ENCODE results near the gene DDX24. TPM values are rescaled to one million over a fixed set of nuclear protein-coding genes. Genes with fewer than 3 reads are reported as not detected.

Gene DDX24
- total and polyA plus RNA-seq, 2 experiments from 2014 or later = 123 to 149 TPM

DNA sequence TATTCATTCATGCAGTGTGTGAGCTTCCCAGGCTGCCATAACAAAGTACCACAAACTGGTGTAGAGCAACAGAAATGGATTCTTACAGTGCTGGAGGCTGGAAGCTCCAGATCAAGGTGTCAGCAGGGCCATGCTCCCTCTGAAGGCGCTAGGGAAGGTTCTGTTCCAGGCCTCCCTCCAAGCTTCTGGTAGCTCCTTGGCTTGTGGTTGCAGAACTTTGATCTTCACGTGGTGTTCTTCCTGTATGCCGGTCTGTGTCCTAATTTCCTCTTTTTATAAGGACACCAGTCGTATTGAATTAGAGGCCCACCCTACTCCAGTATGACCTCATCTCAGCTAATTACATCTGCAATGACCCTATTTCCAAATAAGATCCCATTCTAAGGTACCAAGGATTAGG, 51.7 kb downstream of the DDX24 start:
- TF ChIP-seq EZH2 (IDR thresholded peaks at IDR 0.05; ENCODE audit: insufficient read depth, poor library complexity, severe bottlenecking) = no peak
- TF ChIP-seq EZH2phosphoT487 (IDR thresholded peaks at IDR 0.05; ENCODE audit: insufficient read depth, low read depth) = no peak
- no peak overlapping the region for H3K4me3 ChIP-seq

DNA sequence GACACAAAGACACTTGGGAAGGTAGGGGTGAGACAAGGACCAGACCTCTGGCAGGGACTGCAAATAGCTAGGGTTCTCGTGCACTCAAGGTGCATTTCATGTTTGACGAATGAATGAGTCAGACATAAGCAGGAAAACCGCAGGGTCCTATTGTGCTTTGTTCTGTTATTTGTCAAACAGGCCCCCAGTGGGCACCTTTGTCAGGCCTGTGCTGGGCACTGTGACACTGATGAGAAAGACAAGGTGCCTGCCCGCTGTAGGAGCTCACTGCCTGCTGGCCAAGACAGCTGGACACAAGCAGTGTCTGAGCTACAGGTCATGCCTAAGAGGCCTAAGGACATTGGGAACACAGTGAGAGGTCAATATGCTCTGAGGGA, 52.6 kb downstream of the DDX24 start:
- Histone ChIP-seq H3K79me2 (ENCODE audit: insufficient read depth) (no peaks in the 10 kb centered on the region), H2AFZ (no peak overlapping the region), H3K4me2 (ENCODE audit: unreplicated experiment) (no peak overlapping the region)

More for the DNA sequence above, 51.7 kb downstream of the DDX24 start:
- no peaks in the 10 kb centered on the region for H3K9me3 ChIP-seq (ENCODE audit: low read depth)
- H3K27me3 ChIP-seq (replicated peaks; ENCODE audit: insufficient read depth) = no peaks in the 10 kb centered on the region
- H2AFZ ChIP-seq = no peak overlapping the region
- no peak overlapping the region for H3K4me2 ChIP-seq (ENCODE audit: unreplicated experiment)
- no peaks in the 10 kb centered on the region for H3K79me2 ChIP-seq (ENCODE audit: insufficient read depth)
- no peaks in the 10 kb centered on the region for H3K36me3 ChIP-seq (ENCODE audit: low read depth)
- 52 to 53% methylated on average over 4 of the region's 4 CpGs for WGBS, 2 experiments (ENCODE audit: low coverage in 1 of 2, low lambda C conversion rate in 2 of 2, missing lambda C conversion rate in 2 of 2)
- H3K4me1 ChIP-seq (ENCODE audit: insufficient read depth) = no peaks in the 10 kb centered on the region
- no peaks in the 10 kb centered on the region for H3K9me2 ChIP-seq (ENCODE audit: insufficient read depth)
- H4K20me1 ChIP-seq (ENCODE audit: insufficient read depth) = no peaks in the 10 kb centered on the region
- H3K9ac ChIP-seq = no peak overlapping the region
- no peak overlapping the region for H3K27ac ChIP-seq
- no peak for DNase-seq
- no peaks in the 10 kb centered on the region for H3F3A ChIP-seq (ENCODE audit: insufficient read depth)
- in situ Hi-C loops (cut with MboI) = no loop called here

DNA sequence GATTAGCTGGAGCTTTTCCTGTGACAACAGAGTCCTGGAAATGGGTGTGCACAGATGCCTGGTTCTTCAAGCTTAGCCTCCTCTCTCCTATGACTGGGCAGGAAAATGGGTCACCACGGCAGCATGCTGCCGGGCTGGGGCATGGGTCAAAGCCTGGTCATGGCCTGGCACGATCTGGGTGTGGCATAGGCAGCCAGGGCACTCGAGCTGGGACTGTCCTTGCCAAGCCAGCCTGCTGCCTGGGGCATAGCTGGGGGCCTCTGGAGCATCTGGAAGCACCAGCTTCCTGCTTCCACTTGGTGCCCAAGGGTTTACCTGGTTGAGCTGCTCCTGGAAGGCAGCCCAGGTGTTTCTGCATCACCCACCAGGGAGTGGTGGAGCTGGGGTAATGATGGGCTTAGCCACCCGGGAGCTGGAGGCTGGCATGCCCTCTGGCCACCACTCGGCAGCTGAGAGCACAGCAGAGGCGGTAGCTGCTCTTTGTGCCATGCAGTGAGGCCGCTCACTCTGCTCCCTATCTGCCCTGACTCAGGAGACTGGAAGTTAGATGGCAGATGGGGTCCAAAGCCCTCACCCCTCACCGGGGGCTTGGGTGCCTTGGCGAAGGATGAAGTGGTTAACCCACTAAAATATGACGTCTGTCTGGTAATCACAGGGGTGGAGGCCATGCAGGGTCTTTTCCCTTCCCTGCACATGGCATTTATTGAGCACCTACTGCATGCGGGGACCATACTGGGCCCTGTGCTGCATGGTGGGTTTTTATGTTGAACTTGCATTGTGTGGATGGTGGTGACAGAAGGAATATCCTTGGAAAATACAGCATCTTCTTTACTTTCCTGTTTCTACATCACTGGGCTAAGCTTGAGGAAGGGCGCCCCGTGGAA, 53.2 kb downstream of the DDX24 start:
- Histone ChIP-seq H3K4me1 (ENCODE audit: insufficient read depth) (no peaks in the 10 kb centered on the region), H3K27me3 (replicated peaks; ENCODE audit: insufficient read depth) (no peaks in the 10 kb centered on the region), H4K20me1 (ENCODE audit: insufficient read depth) (no peaks in the 10 kb centered on the region), H3K36me3 (ENCODE audit: low read depth) (no peaks in the 10 kb centered on the region), H3K4me3 (no peak overlapping the region), H3K9ac (no peak overlapping the region), H2AFZ (no peak overlapping the region), H3K4me2 (ENCODE audit: unreplicated experiment) (no peak overlapping the region), H3K9me3 (ENCODE audit: low read depth) (no peaks in the 10 kb centered on the region), H3K79me2 (ENCODE audit: insufficient read depth) (no peaks in the 10 kb centered on the region), H3K27ac (no peak overlapping the region), H3K9me2 (ENCODE audit: insufficient read depth) (no peaks in the 10 kb centered on the region), H3F3A (ENCODE audit: insufficient read depth) (no peaks in the 10 kb centered on the region)
- in situ Hi-C loops (cut with MboI) = no loop called here
- TF ChIP-seq EZH2phosphoT487 (IDR thresholded peaks at IDR 0.05; ENCODE audit: insufficient read depth, low read depth) = no peak
- no peak for TF ChIP-seq EZH2 (IDR thresholded peaks at IDR 0.05; ENCODE audit: insufficient read depth, poor library complexity, severe bottlenecking)
- peak; percentile 16 for DNase-seq
- 87 to 90% methylated on average over 14 of the region's 14 CpGs for WGBS, 2 experiments (ENCODE audit: low coverage in 1 of 2, low lambda C conversion rate in 2 of 2, missing lambda C conversion rate in 2 of 2)

More for the DNA sequence above, 52.6 kb downstream of the DDX24 start:
- DNase-seq = no peak
- no peak overlapping the region for H3K9ac ChIP-seq
- TF ChIP-seq EZH2phosphoT487 (IDR thresholded peaks at IDR 0.05; ENCODE audit: insufficient read depth, low read depth) (no peak), EZH2 (IDR thresholded peaks at IDR 0.05; ENCODE audit: insufficient read depth, poor library complexity, severe bottlenecking) (no peak)
- no peaks in the 10 kb centered on the region for H3F3A ChIP-seq (ENCODE audit: insufficient read depth)
- no peak overlapping the region for H3K27ac ChIP-seq
- no peaks in the 10 kb centered on the region for H3K9me2 ChIP-seq (ENCODE audit: insufficient read depth)
- in situ Hi-C loops (cut with MboI) = no loop called here
- no peaks in the 10 kb centered on the region for H3K4me1 ChIP-seq (ENCODE audit: insufficient read depth)
- no peaks in the 10 kb centered on the region for H4K20me1 ChIP-seq (ENCODE audit: insufficient read depth)
- WGBS, 2 experiments (ENCODE audit: low coverage in 1 of 2, low lambda C conversion rate in 2 of 2, missing lambda C conversion rate in 2 of 2) = 96 to 97% methylated on average over 4 of the region's 4 CpGs
- no peak overlapping the region for H3K4me3 ChIP-seq
- no peaks in the 10 kb centered on the region for H3K27me3 ChIP-seq (replicated peaks; ENCODE audit: insufficient read depth)
- H3K36me3 ChIP-seq (ENCODE audit: low read depth) = no peaks in the 10 kb centered on the region
- H3K9me3 ChIP-seq (ENCODE audit: low read depth) = no peaks in the 10 kb centered on the region

DNA sequence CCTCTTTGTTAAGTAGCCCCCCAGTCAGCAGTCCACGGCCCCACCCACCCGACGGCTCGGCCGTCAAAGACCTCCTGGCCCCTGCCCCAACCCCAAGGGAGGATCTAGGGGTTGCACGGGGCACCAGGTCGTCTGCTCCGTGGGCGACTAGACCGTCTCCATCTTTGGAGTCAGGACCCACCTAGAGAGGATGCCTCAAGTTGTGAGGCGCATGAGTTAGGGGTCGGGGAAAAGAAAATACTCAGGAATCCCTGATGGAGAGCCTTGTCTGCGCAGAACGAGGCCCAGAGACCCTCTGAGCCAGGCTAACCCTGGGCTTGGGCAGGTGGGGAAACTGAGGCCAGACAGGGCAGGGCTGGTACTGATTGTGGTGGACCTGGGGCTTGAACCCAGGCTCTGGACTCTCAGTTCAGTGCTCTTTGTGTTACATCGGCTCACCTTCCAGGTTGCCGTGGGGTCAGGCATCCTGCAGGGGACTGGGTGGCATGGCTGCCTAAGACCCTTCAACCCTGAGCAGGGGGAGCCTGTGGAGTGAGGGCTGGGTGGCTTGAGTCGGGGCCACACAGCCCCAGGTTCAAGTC, 54.0 kb downstream of the DDX24 start:
- DNase-seq = no peak
- Histone ChIP-seq H4K20me1 (ENCODE audit: insufficient read depth) (no peaks in the 10 kb centered on the region), H3K9me2 (ENCODE audit: insufficient read depth) (no peaks in the 10 kb centered on the region), H3K4me3 (peak overlapping the region; percentile 75), H3K27me3 (replicated peaks; ENCODE audit: insufficient read depth) (no peaks in the 10 kb centered on the region), H2AFZ (peak overlapping the region; percentile 86), H3K27ac (no peak overlapping the region), H3K4me1 (ENCODE audit: insufficient read depth) (no peaks in the 10 kb centered on the region), H3K9me3 (ENCODE audit: low read depth) (no peaks in the 10 kb centered on the region), H3F3A (ENCODE audit: insufficient read depth) (no peaks in the 10 kb centered on the region), H3K36me3 (ENCODE audit: low read depth) (no peaks in the 10 kb centered on the region), H3K9ac (peak overlapping the region; percentile 73), H3K79me2 (ENCODE audit: insufficient read depth) (no peaks in the 10 kb centered on the region), H3K4me2 (ENCODE audit: unreplicated experiment) (peak overlapping the region; percentile 64)
- 45 to 49% methylated on average over 14 to 17 of the region's 17 CpGs for WGBS, 2 experiments (ENCODE audit: low coverage in 1 of 2, low lambda C conversion rate in 2 of 2, missing lambda C conversion rate in 2 of 2)
- TF ChIP-seq EZH2phosphoT487 (IDR thresholded peaks at IDR 0.05; ENCODE audit: insufficient read depth, low read depth) (no peak), EZH2 (IDR thresholded peaks at IDR 0.05; ENCODE audit: insufficient read depth, poor library complexity, severe bottlenecking) (no peak)
- in situ Hi-C loops (cut with MboI) = no loop called here
